Measurements from ENCODE around the gene MCF2L2. TPM values are rescaled to one million over a fixed set of nuclear protein-coding genes. Genes with fewer than 3 reads are reported as not detected.

The MCF2L2 gene
- polyA plus RNA-seq, 1 donor from 2014 or later, result 9.3 TPM

GRCh38 chr3:183327343-183327742, 101.1 kb downstream of the MCF2L2 start:
- H3K4me3 ChIP-seq (ENCODE audit: low read length), result no peak overlapping the region
- no peaks in the 10 kb centered on the region for H3F3A ChIP-seq (ENCODE audit: insufficient read depth, low read length, poor library complexity, severe bottlenecking)
- TF ChIP-seq MXI1 (conservative IDR thresholded peaks at IDR 0.05; ENCODE audit: poor library complexity, severe bottlenecking) (no peak), EZH2 (IDR thresholded peaks at IDR 0.05; ENCODE audit: borderline replicate concordance, insufficient read depth, low read length, poor library complexity, severe bottlenecking) (no peak), POLR2AphosphoS5 (IDR thresholded peaks at IDR 0.05) (no peak), TAF1 (IDR thresholded peaks at IDR 0.05; ENCODE audit: low read depth) (no peak), EP300 (conservative IDR thresholded peaks at IDR 0.05; ENCODE audit: poor library complexity, severe bottlenecking) (no peak), RAD21 (conservative IDR thresholded peaks at IDR 0.05) (no peak), REST (IDR thresholded peaks at IDR 0.05; ENCODE audit: borderline replicate concordance) (no peak), SMC3 (conservative IDR thresholded peaks at IDR 0.05; ENCODE audit: poor library complexity) (no peak), CTCF (IDR thresholded peaks at IDR 0.05; ENCODE audit: poor library complexity, severe bottlenecking) (no peak)
- no peaks in the 10 kb centered on the region for H3K9me3 ChIP-seq (ENCODE audit: low read length)
- H3K27ac ChIP-seq (ENCODE audit: low read length), result no peak overlapping the region
- no peaks in the 10 kb centered on the region for H3K9me2 ChIP-seq (ENCODE audit: insufficient read depth, low read length)
- H2AFZ ChIP-seq (ENCODE audit: low read depth, low read length), result no peak overlapping the region
- no peaks in the 10 kb centered on the region for H3K36me3 ChIP-seq (ENCODE audit: insufficient read depth, low read length)
- no peaks in the 10 kb centered on the region for H4K20me1 ChIP-seq (ENCODE audit: insufficient read depth)
- no peaks in the 10 kb centered on the region for H3K27me3 ChIP-seq (ENCODE audit: insufficient read depth, low read depth, low read length)
- no peaks in the 10 kb centered on the region for H3K79me2 ChIP-seq (replicated peaks; ENCODE audit: insufficient read depth, low read length)
- no peak overlapping the region for H3K4me2 ChIP-seq (ENCODE audit: low read length)
- no peak overlapping the region for H3K9ac ChIP-seq (ENCODE audit: low read length)

GRCh38 chr3:183324083-183324482, 104.3 kb downstream of the MCF2L2 start:
- no peaks in the 10 kb centered on the region for H3K9me2 ChIP-seq (ENCODE audit: insufficient read depth, low read length)
- no peaks in the 10 kb centered on the region for H3K27me3 ChIP-seq (ENCODE audit: insufficient read depth, low read depth, low read length)
- no peak overlapping the region for H3K27ac ChIP-seq (ENCODE audit: low read length)
- H4K20me1 ChIP-seq (ENCODE audit: insufficient read depth), result no peaks in the 10 kb centered on the region
- H3K36me3 ChIP-seq (ENCODE audit: insufficient read depth, low read length), result no peaks in the 10 kb centered on the region
- H3K4me2 ChIP-seq (ENCODE audit: low read length), result no peak overlapping the region
- H2AFZ ChIP-seq (ENCODE audit: low read depth, low read length), result no peak overlapping the region
- H3K9me3 ChIP-seq (ENCODE audit: low read length), result no peaks in the 10 kb centered on the region
- no peaks in the 10 kb centered on the region for H3K79me2 ChIP-seq (replicated peaks; ENCODE audit: insufficient read depth, low read length)
- no peaks in the 10 kb centered on the region for H3F3A ChIP-seq (ENCODE audit: insufficient read depth, low read length, poor library complexity, severe bottlenecking)
- no peak overlapping the region for H3K4me3 ChIP-seq (ENCODE audit: low read length)
- H3K9ac ChIP-seq (ENCODE audit: low read length), result no peak overlapping the region
- TF ChIP-seq RAD21 (conservative IDR thresholded peaks at IDR 0.05) (no peak), REST (IDR thresholded peaks at IDR 0.05; ENCODE audit: borderline replicate concordance) (no peak), POLR2AphosphoS5 (IDR thresholded peaks at IDR 0.05) (no peak)
